Cortex of kidney (tissue), 1 donor: ENCODE measurements around the gene ZBTB16.

Source experiments
- DNase-seq: peaks from one replicate; lab custom pipeline; 2025; lab: John Stamatoyannopoulos, UW

ZBTB16 gene

DNA sequence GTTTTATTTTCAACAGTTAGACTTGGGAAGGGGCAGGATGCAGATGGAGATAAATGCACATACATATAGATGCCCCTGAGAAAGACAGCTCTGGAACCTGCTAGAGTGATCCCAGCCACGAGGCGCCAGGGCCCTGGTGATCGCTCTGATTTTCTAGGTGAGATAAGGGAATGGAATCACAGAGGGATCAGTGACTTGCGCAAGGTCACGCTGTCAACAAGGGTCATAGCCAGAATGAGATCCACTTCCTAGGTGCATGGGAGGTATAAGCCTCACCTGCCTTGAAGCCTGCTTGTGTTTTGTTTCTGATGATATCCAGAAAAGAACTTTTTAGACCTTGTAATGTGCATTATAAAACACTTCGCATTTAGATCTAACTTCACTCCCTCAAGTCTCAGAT lies 47.5 kb downstream of the ZBTB16 start:
- no peak for DNase-seq

DNA sequence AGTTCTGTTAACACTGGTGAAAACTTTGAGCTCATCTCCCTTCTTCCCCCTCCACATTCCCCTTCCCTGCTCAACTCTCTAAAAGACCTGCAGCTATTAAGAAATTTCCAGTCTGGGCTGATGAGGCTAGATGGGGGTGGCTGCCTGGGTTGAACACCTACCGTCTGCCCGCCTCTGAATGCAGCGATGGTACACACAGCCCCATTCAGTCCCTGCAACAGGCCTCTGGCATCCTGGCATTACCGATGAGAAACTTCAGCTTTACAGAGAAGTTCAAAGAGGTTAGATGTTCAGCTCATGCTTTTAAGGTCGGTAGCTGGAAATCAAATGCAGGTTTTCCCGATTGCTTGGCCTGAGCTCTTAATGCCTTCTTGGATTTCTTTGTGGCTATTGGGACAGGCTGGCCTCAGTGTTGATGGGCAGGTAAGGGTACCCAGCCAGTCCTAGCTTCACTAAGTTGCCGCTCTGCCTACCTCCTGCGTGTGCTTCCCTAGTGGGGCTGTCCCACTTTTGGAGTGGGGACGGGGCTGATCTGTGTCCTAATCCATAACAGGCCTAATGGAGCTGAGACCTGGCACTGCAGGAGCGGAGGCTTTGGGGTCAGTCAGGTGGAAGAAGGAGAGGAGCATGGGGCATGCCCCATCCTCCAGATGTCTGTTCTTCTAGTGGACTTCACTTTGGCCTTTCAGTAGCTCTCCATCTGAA lies 49.1 kb downstream of the ZBTB16 start:
- DNase-seq = no peak

DNA sequence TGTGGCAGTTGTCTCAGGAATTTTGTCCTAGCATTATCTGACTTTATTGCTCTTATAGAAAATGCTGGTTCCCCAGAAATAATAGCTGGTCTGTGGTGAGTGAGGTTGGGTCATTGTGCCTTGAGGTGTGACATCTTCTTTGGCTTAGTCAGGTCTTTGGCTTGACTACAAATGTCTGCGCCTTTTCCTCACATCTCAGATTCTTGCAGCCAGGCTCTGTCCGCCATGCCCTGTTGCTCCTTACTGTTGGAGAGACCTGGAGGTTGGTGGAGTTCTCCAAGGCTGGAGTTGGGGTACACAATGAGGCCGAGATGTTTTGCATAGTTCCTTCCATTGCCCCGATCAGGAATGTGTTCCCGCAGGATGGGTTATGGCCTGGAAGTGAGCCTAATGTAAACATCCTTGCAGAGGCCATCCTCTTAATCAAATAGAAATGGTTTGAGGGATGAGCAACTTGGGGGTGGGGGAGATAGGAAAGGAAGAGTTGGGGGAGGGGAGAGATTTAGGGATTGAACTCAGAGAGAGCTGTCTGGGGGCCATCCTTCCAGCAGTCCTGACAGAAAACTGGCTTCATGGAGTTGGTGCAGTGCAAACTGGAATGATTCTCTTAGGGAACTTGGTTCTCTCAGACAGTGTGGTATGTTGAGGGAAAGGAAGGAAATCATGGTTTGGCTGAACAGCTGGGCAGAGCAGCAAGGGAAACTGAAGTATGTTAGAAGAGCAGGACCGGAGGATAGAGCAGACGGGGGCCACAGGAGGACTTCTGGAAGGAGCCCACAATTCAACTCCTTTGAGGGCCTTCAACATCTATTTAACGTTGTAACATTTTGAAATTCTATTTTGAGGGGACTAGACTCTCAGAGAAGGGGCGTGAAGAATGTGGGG lies 49.9 kb downstream of the ZBTB16 start:
- no peak for DNase-seq

DNA sequence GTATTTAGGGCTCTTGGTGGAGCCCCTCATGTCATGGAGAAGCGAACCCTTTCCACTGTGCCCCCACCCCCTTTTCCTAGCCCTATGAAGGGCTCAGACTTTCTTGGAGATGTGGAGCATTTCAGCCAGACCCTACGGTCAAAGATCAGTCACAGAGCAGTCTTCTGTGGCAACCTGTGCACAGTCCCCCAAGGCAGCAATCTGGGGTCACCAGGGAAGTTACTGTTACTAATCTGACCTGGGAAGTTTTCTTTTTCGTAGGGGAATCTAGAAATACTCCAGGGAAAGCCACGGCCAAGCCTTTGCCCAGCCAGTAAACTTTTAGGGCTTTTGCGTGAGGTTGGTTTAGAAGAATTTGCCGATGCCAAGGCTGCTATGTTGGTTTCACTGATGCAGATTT lies 50.6 kb downstream of the ZBTB16 start:
- no peak for DNase-seq

DNA sequence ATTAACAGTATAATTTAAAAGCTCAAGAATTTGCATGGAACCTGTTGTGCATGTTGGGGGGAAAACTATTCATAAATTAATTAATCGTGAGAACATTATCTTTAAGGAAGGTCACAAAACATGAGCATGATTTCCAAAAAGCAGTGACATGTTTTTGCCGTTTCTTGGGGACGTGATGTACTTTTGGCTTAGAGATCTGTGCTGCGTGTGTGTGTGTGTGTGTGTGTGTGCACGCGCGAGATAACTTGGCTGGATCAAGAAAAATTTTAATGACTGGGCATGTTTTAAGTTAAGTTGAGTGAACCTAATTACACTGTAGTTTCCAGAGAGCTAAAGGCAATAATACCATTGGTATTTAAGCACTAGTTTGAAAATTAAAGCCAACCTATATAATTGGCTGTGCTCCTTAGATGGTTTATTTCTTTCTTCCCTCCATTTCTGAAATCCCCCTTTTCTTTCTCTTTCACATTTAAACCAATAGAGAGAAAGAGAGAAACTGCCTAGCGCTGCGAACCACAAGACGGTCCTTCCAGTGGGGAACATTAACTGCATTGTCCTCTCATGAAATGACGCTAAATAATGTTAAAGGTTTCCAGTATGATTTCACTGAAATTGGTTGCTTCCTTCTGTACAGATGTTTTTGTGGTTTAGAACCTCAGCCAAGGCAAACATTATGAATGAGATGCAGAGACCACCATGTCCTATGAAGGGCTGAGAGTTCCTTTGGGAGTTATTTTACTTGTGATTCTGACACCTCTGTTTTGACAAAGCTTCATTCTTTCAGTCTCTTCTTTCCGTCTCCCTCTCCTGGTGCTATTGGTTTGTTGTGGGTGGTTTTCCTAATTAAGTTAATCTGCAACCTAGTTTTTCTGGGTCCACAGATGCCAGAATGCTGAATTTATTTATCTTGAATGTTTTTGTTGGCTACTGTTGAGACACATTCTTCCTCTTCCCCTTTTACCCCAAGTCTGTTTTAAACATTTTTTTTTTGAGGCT lies 51.7 kb downstream of the ZBTB16 start:
- no peak for DNase-seq

DNA sequence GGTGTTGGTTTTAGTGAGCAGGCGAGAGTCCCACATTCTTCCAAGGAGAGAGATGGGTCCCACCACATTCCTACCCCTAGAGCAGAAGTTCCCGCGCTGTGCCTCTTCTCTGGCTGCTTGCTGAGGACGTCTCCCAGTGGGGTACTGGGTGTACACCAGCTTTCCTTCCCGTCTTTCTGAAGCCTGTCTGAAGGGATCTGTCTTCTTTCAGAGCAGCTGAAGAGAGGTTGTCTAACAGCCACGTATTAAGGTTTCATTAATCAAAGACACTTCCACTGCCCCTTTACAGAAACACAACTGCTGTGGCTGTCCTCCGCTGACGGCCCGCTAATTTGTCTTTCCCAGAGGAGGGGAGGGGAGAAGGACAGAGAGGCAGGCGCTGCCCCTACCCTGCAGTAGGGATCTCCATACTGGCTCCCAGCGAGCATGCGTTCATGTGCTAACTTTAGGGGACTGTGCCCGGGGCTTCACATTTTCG lies 56.0 kb downstream of the ZBTB16 start:
- DNase-seq = no peak

DNA sequence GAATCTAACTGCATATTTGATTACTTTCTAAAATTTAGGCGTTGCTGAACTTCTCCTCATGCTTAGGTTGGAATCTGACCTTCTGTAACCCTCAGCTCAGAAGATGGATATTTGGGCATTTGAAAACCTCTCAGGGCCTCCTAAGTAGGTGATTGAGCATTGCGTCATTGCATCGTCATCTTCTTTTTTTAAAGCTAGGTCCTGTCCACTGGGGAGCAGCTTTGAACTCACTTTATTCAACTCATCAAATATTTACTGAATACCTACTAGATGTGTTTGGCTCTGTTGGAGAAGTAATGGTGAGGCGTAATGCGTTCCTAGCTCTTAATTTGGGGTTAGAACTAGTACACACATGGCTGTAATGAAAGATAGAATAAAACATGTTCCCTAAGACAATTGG lies 56.8 kb downstream of the ZBTB16 start:
- DNase-seq = no peak

DNA sequence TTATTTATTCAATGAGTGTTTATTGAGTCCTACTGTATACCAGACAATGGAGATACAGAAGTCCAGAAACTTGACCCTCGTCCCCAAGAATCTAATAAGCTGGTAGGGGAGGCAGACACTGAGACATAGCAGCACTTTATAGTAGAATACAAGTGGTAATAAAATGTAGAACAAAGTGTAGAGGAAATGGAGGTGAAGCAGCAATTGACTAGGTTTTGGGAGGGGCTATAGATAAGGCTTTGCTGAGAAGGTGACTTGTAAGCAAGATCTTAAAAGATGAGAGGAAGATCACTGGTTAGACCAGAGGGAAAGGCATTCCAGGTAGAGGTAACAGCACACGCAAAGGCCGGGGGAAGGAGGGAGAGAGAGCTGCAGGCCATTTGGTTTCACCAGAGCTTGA lies 57.3 kb downstream of the ZBTB16 start:
- no peak for DNase-seq

DNA sequence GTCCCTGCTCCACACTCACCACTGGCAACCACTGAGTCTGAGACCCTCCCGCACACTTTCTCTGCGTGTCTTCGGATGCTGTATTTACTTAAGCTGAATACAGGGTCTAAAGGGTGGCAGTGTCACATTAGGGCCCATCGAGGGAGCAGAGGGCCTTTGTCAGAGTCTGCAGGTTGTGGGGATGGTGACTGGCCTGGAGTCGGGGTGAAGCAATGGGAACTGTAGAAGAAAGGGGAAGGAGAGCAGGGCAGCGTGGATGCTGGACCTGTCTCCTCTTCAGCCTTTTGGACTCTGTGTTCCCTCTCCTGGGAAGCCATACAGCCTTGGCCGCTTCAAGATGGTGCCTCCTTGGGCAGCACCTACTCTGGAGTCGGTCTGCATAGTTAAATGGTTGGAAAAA lies 61.1 kb downstream of the ZBTB16 start:
- no peak for DNase-seq

DNA sequence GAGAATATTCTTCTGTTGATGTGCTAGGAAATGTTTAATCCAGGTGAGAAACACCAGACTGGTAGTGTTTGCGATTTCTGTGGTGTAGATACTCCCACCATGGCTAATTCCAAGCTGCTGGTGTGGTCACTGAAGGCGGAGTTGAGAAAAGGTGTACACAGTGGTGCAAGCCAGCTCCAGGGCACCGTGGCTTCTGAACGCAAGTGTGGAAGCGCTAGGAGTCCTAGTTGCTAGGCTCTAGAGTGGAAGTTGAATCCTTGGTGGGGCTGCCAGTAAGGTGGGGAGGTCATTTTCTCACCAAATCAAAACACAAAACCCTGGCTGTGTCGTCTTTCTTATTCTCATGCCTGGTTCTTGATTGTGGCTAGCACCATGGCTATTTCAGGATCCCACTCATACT lies 61.6 kb downstream of the ZBTB16 start:
- no peak for DNase-seq

DNA sequence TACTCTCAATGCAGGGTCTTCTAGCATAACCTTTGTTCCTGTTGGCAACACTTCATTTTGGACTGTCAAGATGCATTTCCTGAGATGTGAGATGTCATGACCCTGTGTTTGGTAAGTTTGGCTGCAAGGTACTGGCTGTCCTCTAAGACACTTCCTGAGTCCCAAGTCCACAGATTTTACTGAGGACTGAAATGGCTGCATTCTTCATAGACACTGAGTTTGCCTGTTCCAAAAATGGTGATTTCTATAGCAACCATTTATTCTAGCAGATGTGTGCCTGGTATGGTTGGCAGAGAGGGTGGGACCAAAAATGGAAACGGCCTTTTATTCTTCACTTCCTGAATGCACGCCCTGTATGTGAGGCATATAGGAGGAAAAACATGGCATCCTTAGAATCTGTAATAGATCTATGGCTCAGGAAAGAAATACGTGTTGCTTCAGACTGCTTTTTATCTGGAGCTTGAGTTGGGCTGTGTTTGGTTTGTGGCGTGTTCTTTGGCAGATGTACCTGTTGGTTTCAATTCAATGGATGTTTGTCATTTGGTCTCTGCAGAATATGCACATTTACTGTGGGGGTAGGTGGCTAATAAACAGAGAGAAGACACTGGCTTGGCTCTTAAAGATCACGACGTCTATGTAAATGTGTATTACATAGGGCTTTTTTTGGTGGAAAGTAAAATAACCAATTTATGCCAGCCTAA lies 62.4 kb downstream of the ZBTB16 start:
- DNase-seq = no peak

DNA sequence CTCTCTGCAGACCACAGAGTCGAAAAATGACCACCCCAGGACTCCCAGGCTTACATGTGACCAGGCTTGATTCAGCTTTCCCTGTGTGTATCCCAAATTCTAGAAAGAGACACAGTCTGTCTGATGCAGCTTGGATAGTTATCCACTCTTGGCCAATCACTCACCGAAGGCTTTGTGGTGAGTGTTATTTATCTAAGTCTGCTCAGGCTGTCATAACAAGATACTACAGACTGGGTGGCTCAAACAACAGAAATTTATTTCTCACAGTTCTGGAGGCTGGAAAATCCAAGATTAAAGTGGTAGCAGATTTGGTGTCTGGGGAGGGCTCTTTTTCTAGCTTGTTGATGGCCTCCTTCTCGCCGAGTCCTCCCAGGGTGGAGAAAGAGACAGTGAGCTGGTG lies 63.2 kb downstream of the ZBTB16 start:
- DNase-seq = no peak

DNA sequence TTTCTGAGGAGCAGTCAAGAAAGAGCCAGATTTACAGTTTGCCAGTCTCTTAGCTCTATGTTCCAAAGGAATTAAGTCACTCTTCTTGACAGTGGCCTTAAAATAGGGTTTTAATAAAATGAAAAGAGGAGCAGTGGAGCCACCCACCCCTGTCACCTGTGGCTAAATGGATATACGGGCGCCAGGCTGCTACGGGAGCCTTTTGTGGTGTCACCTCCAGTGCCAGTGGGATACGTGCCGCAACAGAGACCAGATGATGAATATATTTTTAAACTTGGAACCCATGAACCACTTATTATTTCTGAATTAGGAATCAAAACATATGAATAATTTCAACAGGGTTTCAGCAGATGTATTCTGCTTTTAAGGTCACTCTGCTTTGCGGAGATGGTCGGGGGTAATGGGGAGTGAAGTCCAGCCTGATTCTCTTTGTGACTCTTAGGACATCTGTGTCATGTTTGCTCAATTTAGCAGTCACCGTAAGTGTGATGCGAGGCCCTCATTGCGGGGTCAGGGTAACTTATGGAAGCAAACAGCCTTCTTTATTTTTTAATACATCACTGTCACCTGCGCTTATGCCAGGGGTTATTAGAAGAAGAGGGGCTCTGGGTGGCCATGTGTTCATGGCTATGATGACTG lies 64.3 kb downstream of the ZBTB16 start:
- DNase-seq = no peak

DNA sequence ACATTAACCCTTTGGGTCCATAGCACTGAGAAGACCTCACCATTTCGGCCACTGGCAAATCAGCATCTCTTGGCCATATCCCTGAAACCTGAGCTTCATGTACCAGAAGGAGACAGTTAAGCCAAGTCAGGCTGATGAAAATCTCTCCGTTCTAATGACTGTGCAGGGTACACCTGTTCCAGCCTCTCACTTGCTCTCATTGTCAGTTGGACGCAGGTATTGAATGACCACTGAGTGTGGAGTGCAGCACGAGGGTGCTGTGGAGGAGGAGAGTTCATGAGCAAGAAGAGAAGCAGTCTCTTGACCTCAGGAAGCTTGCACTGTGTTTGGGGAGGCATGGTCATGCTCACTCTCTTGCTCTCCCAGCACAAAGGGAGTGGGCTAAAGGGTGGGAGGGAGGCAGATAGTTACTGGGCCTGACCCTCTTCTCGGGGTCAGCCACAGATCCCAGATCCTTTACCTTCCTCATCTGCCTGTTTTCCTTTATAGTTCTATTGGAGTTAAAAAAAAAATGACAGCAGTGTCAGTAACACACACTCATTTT lies 65.2 kb downstream of the ZBTB16 start:
- no peak for DNase-seq

DNA sequence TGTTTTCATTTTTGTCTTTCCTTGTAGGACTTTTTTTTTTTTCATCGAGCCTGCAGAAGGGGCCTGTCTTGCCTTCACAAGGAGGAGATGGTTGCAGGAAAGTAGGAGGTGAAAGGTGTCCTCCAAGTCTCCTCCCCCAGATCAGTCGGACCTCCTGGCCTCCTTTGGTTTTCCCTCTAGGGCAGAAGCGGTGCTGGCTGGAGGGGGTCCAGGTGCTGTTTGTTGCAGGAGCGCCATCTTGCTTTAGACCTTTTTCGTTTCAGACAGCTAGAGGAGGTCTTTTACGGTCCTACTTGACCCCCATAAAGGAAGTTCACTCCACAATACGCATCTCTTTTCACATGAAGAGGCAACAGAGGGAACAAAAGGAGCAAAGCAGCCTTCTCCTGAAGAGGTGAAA lies 66.0 kb downstream of the ZBTB16 start:
- DNase-seq = no peak

DNA sequence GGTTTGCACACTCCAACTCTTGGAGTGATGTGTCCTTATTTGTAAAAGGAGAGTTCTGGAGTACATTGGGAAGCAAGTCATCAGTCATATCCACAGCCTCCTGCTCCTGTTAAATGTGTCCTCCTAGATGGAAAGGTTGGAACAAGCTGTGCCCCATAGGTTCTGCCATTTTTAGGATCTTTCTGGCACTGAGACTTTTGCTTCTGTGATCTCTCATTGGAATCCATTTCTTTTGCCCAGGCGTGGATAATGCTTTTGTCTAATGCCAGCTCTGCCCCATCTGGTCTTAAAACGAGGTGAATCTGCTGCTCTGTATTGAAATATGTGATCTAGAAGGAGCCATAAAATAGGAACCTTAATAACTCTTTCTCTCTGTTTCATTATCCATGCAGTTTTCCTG lies 66.4 kb downstream of the ZBTB16 start:
- DNase-seq = no peak

DNA sequence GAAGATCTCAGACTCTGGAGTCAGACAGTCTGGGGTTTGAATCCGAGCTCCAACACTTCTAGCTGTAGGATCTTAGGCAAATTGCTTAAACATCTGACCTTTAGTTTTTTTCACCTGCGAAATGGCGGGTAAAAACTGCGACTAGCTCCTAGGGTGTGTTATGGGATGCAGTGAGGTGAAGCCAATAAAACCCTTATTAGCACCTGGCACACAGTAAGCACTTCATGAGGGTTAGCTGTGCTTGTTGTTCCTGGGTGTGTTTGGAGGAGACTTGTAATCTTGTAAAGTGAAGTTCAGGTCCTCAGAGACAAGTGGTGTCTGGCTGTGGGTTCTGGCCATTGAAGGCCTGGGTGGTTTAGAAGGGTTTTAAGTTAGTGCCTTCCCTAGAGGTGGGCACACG lies 68.9 kb downstream of the ZBTB16 start:
- no peak for DNase-seq

DNA sequence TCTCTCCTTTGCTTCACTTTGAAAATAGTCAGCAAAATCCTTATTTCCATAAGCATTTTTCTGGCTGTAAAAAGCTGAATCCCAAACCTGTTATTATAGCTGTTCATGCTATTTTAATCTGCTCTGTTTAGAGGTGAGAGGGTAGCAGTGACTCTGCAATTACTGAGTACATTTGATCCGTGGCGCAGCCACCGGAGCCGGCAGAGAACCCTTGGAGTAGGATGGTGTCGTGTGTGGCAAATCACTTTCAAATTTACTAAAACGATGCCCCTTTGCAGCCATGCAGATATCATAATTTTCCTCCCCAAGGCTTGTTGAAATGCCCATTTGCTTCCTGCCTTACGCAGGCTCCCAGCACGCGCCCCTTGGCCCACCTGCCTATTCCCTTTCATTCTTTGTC lies 69.6 kb downstream of the ZBTB16 start:
- DNase-seq = no peak

DNA sequence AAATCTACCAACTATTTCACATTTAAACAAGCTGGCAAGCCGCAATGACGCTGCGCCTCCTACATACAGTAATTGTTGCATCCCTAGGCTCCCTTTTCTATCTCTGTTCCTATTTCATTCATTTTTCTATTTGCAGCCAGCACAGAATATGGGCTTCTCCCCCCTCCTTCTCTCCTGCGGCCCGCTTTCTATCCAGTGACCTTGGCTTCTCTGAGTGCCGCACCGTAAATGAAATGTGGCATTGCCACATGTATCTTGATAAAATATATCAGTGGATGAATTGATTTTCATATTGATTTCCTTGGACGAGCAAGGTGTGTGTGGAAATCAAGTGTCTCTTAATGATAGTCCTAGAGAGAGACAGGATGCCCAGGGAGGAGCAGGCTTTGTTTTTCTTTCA lies 70.2 kb downstream of the ZBTB16 start:
- no peak for DNase-seq

DNA sequence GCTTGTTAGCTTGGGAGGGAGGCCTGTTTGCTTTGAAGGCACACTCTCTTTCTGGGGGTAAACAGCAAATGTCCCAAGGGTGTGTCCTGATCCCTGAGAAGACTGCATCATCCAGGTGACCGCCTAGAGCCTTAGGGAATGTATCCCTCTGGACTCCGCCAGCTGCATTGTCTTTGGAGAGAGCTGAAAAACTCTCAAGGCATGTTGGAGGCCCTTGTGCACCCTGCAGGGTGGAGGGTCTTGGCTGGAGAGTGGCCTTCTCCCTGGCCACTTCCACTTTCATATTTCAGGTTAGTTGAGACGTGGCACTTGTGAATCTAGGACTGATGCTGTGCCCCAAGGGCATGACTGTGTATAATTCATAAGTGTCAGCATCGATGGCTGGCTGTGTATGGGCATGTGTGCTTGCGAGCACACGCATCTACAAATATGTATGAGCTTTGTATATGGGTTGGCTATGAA lies 70.6 kb downstream of the ZBTB16 start:
- no peak for DNase-seq
